NCI-H82 (cell line): ENCODE data around the gene EEFSEC.

Source experiments
- DNase-seq: peaks from one replicate; lab custom pipeline; 2025; lab: John Stamatoyannopoulos, UW

EEFSEC gene

GRCh38 chr3:128412180-128413002 is 259.1 kb downstream of the EEFSEC start:
- DNase-seq: peak; percentile 61

GRCh38 chr3:128413003-128413370 is 259.7 kb downstream of the EEFSEC start:
- no peak for DNase-seq

- DNase-seq: no peak
These were observed 260.3 kb downstream of the EEFSEC start for GRCh38 chr3:128413413-128414205.

GRCh38 chr3:128415200-128415772 is 262.0 kb downstream of the EEFSEC start:
- no peak for DNase-seq

GRCh38 chr3:128415773-128416577 is 262.7 kb downstream of the EEFSEC start:
- DNase-seq: no peak

GRCh38 chr3:128416578-128417211 is 263.4 kb downstream of the EEFSEC start:
- no peak for DNase-seq

GRCh38 chr3:128418900-128419299 is 265.6 kb downstream of the EEFSEC start:
- no peak for DNase-seq

GRCh38 chr3:128419311-128419710 is 266.0 kb downstream of the EEFSEC start:
- no peak for DNase-seq

- DNase-seq: no peak
These were observed 267.0 kb downstream of the EEFSEC start for GRCh38 chr3:128420289-128420688.

- no peak for DNase-seq
These were observed 267.6 kb downstream of the EEFSEC start for GRCh38 chr3:128420720-128421438.

GRCh38 chr3:128421439-128421836 is 268.2 kb downstream of the EEFSEC start:
- DNase-seq: no peak

- no peak for DNase-seq
These were observed 268.7 kb downstream of the EEFSEC start for GRCh38 chr3:128421966-128422365.

GRCh38 chr3:128422762-128423524 is 269.7 kb downstream of the EEFSEC start:
- no peak for DNase-seq

- no peak for DNase-seq
These were observed 270.4 kb downstream of the EEFSEC start for GRCh38 chr3:128423525-128424147.

GRCh38 chr3:128424508-128425069 is 271.3 kb downstream of the EEFSEC start:
- DNase-seq: no peak

GRCh38 chr3:128425142-128425845 is 272.0 kb downstream of the EEFSEC start:
- DNase-seq: no peak

- DNase-seq: no peak
These were observed 272.5 kb downstream of the EEFSEC start for GRCh38 chr3:128425846-128426127.

- peak; percentile 61 for DNase-seq
These were observed 273.0 kb downstream of the EEFSEC start for GRCh38 chr3:128426128-128426921.
